ENCODE results near the gene GTF2A2.
"Not testable (repeated sequence)": the region's sequence is repeated elsewhere in the genome, so short reads cannot be mapped to it uniquely, and the experiment has no call there.

The GTF2A2 gene

GRCh38 chr15:59668556-59668955 is 11.2 kb upstream of the GTF2A2 start:
- DNase-seq = no peak

- DNase-seq = no peak
Measured at GRCh38 chr15:59662260-59662659, 4.9 kb upstream of the GTF2A2 start.

DNA sequence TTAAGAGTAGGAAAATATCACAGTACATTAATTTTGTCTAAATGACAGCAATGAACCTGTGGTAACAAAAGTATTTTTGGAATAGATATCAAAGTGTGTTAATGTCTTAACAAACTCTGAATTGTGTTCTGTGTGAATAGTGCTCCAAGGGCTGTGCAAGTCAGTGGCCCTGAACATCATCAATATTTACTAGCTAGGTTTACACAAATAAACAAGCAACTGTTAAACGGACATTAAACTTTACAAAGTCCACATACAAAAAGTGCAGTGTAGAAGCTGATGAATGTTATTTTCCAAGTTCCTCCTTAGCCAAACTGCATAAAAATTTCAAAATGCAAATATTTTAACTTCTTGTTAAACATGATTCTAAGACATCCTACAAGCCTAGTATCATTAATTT is 2.1 kb upstream of the GTF2A2 start:
- DNase-seq = no peak

DNA sequence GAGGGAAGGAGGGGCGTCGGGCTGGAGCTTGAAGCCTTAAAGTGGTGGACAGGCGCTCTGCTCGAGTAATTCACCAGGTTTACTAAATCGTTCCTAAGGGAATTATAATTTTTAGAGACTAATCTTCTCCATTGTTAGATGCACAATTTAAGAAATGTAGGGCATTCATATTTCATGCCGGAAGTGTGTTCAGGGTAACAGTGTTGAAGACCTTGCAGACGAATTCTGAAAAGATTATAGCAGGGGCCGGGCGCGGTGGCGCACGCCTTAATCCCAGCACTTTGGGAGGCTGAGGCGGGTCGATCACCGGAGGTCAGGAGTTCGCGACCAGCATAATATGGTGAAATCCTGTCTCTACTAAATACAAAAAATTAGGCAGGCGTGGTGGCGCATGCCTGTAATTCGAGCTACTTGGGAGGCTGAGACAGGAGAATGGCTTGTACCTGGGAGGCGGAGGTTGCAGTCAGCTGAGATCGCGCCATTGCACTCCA is 365 bp upstream of the GTF2A2 start:
- DNase-seq = no peak

GRCh38 chr15:59654046-59654445 is 3.3 kb downstream of the GTF2A2 start:
- DNase-seq = no peak

DNA sequence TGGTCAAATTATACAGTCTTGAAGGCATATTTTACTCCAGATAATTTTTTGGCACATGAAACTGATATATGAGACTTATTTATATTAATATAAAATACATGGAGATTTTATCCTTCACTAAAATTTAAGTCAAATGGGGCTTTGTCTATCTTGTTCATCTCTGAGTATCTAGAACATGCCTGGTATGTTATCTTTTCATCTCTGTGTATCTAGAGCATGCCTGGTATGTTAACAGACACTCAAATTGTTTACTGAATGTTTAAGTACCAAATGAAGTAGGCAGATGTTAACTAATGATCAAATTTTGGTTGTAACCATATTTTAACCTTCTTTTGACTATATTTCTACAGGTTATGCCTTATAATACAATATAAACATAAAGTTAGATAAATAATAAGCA is 7.7 kb downstream of the GTF2A2 start:
- no peak for DNase-seq

- DNase-seq = no peak
Measured at GRCh38 chr15:59647085-59647484, 10.2 kb downstream of the GTF2A2 start.

GRCh38 chr15:59646277-59646676 is 11.0 kb downstream of the GTF2A2 start:
- no peak for DNase-seq

GRCh38 chr15:59645812-59646211 is 11.5 kb downstream of the GTF2A2 start:
- DNase-seq = not testable (repeated sequence)

GRCh38 chr15:59644756-59645155 is 12.6 kb downstream of the GTF2A2 start:
- no peak for DNase-seq

DNA sequence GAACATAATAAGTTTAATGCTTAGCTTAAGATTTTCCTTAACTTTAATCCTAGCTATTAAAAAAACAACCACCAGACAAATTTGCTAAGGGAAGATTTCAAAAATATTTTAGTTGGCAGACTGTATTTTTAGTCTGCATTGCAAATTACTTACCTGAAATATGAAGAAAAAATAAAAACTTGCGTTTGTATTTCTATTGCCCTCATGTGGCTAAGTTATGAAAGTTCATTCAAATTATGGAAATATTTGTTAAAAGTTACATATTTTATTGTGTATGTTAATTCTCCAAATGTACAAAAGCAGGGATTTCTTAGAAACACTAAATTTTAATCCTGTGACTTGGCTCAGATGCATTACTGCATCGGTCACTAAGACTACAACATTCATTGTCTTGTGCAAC is 15.0 kb downstream of the GTF2A2 start:
- no peak for DNase-seq

DNA sequence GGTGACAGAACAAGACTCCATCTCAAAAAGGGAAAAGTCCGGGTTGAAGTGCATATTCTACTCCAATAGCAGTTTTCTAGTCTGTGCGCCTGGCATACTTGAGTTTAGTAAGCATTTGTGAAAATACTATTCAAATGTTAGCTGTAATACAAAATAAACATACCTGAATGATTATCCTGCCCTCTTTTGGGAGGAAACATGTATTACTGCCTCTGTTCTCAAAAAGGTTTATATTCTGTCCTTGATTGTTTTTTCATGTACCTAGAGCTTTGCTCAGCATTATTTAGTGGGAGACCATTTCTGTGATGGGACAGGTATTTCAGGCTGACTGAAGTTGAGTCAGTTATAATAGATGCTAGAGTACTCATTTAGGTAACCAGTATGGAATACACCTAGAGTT is 19.8 kb downstream of the GTF2A2 start:
- not testable (repeated sequence) for DNase-seq

- DNase-seq = no peak
Measured at GRCh38 chr15:59636184-59636583, 21.1 kb downstream of the GTF2A2 start.

GRCh38 chr15:59632714-59633113 is 24.6 kb downstream of the GTF2A2 start:
- no peak for DNase-seq

DNA sequence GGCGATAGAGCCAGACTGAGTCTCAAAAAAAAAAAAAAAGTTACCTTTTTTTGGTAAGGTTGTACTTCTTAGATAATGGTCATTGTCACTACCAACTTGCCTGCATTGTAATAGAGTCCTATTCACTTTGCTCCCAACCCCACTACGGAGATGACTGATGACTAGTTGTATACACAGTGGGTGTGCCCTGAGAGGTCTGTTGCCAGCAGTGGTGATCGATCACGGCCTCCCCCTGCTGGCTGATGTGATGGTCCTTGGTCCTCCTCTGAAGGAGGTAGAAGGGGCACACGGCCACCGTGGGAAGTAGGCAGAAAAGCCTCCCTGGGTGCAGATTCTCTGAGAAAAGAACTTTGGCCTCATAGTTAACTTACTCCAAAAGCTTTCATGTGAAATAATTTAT is 35.0 kb downstream of the GTF2A2 start:
- DNase-seq = no peak

DNA sequence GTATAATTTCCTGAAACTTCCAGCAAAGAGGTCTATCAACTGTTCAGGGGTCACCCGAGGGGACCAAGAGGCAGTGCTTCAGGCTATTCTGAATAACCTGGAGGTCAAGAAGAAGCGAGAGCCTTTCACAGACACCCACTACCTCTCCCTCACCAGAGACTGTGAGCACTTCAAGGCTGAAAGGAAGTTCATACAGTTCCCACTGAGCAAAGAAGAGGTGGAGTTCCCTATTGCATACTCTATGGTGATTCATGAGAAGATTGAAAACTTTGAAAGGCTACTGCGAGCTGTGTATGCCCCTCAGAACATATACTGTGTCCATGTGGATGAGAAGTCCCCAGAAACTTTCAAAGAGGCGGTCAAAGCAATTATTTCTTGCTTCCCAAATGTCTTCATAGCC is 38.9 kb downstream of the GTF2A2 start:
- no peak for DNase-seq

- DNase-seq = no peak
Measured at GRCh38 chr15:59616379-59616778, 40.9 kb downstream of the GTF2A2 start.

- no peak for DNase-seq
Measured at GRCh38 chr15:59615661-59616060, 41.7 kb downstream of the GTF2A2 start.

DNA sequence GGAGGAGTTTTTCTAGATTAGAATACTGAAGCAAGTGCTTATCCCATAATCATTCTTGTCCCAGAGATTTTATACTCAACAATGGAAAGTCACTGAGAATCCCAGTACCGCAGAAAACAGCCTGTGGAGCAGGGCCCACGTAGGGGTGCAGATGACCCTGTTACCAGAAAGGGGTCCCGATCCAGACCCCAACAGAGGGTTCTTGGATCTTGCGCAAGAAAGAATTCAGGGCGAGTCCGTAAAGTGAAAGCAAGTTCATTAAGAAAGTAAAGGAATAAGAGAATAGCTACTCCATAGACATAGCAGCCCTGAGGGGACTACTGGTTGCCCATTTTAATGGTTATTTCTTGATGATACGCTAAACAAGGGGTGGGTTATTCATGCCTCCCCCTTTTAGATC is 43.2 kb downstream of the GTF2A2 start:
- DNase-seq = no peak

DNA sequence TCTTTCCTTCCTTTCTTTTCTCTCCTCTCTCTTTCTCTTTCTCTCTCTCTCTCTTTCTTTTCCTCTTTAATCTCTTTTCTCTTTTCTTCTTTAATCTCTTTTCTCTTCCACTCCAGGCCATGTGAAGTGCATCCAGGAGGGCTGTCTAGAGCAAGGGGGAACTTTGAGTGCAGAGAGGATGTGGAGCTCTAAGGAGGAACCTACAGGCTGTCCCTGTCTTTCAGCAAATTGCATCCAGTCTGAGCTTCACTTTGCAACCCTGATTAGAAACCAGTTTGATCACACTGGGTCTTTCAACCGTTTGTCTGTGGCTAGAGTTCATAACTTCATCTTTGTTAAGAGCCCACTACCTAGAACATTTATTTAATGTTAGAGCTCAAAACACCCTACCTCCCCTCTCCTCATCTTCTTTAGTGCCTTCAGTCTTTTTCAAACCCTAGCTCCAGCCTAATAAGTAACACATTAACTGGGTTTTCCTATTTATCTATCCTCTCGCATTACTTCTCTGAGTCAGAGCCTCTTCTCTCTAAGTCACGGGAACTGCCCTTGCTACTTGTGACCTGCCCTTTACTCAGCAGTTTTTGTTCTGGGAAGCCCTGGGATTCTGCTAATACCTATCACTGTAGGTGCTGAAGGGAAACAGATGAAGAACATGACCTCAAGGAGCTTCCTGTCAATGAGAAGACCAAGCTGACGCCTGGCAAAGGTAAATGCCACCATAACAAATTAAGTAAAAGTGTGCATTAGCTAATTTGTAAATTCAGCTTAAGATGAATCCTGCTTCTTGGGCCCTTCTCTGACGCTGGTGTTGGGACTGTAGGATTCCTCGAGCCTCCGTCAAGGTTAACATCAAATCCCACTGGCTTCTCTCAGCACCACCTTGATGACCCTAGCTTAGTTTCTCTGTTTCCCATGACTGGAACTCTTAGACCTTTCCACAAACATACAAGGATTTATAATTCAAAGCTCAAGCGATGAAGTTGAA is 45.7 kb downstream of the GTF2A2 start, which contains the start of gene GCNT3:
Gene GCNT3, plus strand, starts transcription at position 508 of the 985 bp plus-strand sequence. CDS start 6,456 bp downstream, outside the sequence.
- DNase-seq = no peak

DNA sequence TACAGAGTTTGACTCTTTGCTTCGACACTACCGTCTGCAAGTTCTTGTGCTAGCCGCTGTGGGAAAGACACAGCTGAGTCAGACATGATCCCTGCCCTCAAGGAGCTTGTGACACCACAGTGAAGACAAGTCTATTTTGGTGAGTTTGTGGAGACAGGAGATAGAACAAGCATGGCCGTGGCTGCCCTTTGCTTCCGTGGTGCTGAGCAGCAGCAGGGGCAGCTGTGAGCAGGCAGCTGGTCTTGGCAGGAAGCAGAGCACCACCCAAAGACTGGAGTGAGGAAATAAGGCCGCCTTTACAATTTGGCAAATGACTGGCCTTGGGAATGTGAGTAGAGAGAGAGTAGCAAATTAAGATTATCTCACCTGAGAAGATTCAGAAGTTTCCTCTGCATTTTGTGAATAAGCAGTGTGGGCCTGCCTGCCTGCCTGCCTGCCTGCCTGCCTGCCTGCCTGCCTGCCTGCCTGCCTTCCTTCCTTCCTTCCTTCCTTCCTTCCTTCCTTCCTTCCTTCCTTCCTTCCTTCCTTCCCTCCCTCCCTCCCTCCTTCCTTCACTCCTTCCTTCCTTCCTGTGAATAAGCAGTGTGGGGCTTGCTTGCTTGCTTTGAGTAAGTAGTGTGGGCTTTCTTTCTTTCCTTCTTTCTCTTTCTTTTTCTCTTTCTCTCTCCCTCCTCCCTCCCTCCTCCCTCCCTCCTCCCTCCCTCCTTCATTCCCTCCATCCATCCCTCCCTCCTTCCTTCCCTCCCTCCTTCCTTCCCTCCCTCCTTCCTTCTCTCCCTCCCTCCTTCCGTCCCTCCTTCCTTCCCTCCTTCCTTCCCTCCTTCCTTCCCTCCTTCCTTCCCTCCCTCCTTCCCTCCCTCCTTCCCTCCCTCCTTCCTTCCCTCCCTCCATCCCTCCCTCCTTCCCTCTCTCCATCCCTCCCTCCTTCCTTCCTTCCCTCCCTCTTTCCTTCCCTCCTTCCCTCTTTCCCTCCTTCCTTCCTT is 47.3 kb downstream of the GTF2A2 start:
- DNase-seq = no peak

- DNase-seq = no peak
Measured at GRCh38 chr15:59605994-59606393, 51.3 kb downstream of the GTF2A2 start.

DNA sequence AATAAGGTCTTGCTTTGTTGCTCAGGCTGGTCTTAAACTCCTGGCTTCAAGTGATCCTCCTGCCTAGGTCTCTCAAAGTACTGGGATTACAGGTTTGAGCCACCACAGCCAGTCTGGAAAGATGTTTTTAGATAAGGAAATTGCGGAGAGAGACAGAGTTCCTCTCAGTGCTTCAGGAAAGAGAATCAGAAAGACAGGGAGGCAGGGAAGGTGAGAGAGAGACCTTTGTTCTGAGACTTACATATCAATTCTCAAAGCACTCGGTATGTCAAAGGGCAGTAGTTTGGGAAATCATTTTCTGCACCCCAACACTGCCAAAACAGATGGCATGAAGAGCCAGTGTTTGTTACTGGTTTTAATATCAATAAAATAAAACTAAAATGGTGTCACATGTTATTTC is 58.9 kb downstream of the GTF2A2 start:
- DNase-seq = no peak
